NB4 (cell line): ENCODE results near the gene ABCC8.

ENCODE experiments used
- DNase-seq: peaks from one replicate; pipeline ENCODE4 v3.0.0; 2010; ENCODE audit warnings: low read depth
- H3K4me3 ChIP-seq: one replicate; pipeline ENCODE4 v1.5.1; 2011; ENCODE audit warnings: mild to moderate bottlenecking, low read depth, low read length, moderate library complexity
- CTCF ChIP-seq: IDR thresholded peaks from one replicate; pipeline ENCODE4 v1.5.1; 2012; ENCODE audit warnings: low read depth, low read length
- MAX ChIP-seq: IDR thresholded peaks from 2 replicates; pipeline ENCODE4 v1.6.1; 2011; ENCODE audit warnings: low read depth, low read length
- MYC ChIP-seq: IDR thresholded peaks from 2 replicates; pipeline ENCODE4 v1.6.1; 2011; ENCODE audit warnings: low read depth, low read length
- POLR2A ChIP-seq: IDR thresholded peaks from 2 replicates; pipeline ENCODE4 v1.6.1; 2011; ENCODE audit warnings: mild to moderate bottlenecking; ENCODE audit not compliant: insufficient read length; ENCODE audit errors: extremely low read depth

ABCC8 gene

GRCh38 chr11:17418444-17419081 is 58.1 kb downstream of the ABCC8 start:
- TF ChIP-seq MYC (no peak), CTCF (no peak), MAX (no peak), POLR2A (no peak)
- no peak overlapping the region for H3K4me3 ChIP-seq
- DNase-seq = no peak

- H3K4me3 ChIP-seq = no peak overlapping the region
- DNase-seq = no peak
- TF ChIP-seq CTCF = no peak
- no peak for TF ChIP-seq MAX
- TF ChIP-seq POLR2A = no peak
- TF ChIP-seq MYC = no peak
These were observed 60.2 kb downstream of the ABCC8 start for GRCh38 chr11:17416492-17416891.

GRCh38 chr11:17415523-17416104 is 61.0 kb downstream of the ABCC8 start:
- TF ChIP-seq CTCF (no peak), MYC (no peak)
- no peak for DNase-seq
- H3K4me3 ChIP-seq = no peak overlapping the region

GRCh38 chr11:17414992-17415391 is 61.7 kb downstream of the ABCC8 start:
- DNase-seq = no peak
- TF ChIP-seq CTCF = no peak
- H3K4me3 ChIP-seq = no peak overlapping the region

- DNase-seq = no peak
- H3K4me3 ChIP-seq = no peak overlapping the region
- TF ChIP-seq MYC = no peak
- no peak for TF ChIP-seq POLR2A
- TF ChIP-seq MAX = no peak
- TF ChIP-seq CTCF = no peak
These were observed 62.3 kb downstream of the ABCC8 start for GRCh38 chr11:17414317-17414737.
